Activated CD8-positive, alpha-beta memory T cell treated with anti-CD3 and anti-CD28 coated beads, Interleukin-2, amount 50 U/mL, for 24 hours (primary cell): Measurements from ENCODE around the gene UPF2.
"Not testable (repeated sequence)": the region's sequence is repeated elsewhere in the genome, so short reads cannot be mapped to it uniquely, and the experiment has no call there.

Experiments used
- DNase-seq: peaks from one replicate; pipeline ENCODE4 v3.0.0-alpha.2; 2020; ENCODE audit errors: extremely low read depth

The UPF2 gene

GRCh38 chr10:11902646-11903045, 140.0 kb downstream of the UPF2 start:
- no peak for DNase-seq

- no peak for DNase-seq
Observed at GRCh38 chr10:11901833-11902475, 140.7 kb downstream of the UPF2 start.

- DNase-seq = no peak
Observed at GRCh38 chr10:11901454-11901832, 141.2 kb downstream of the UPF2 start.

GRCh38 chr10:11901036-11901301, 141.6 kb downstream of the UPF2 start:
- no peak for DNase-seq

- DNase-seq = no peak
Observed at GRCh38 chr10:11899067-11899876, 143.3 kb downstream of the UPF2 start.

- DNase-seq = no peak
Observed at GRCh38 chr10:11898372-11899066, 144.1 kb downstream of the UPF2 start.

- DNase-seq = no peak
Observed at GRCh38 chr10:11898033-11898371, 144.6 kb downstream of the UPF2 start.

- no peak for DNase-seq
Observed at GRCh38 chr10:11896549-11897200, 145.9 kb downstream of the UPF2 start.

- DNase-seq = no peak
Observed at GRCh38 chr10:11895598-11895997, 147.0 kb downstream of the UPF2 start.

GRCh38 chr10:11895108-11895466, 147.5 kb downstream of the UPF2 start:
- DNase-seq = no peak

GRCh38 chr10:11894381-11895107, 148.1 kb downstream of the UPF2 start:
- DNase-seq = no peak

- no peak for DNase-seq
Observed at GRCh38 chr10:11893749-11894278, 148.8 kb downstream of the UPF2 start.

GRCh38 chr10:11891776-11892486, 150.7 kb downstream of the UPF2 start:
- DNase-seq = no peak

GRCh38 chr10:11889263-11889662, 153.3 kb downstream of the UPF2 start:
- not testable (repeated sequence) for DNase-seq

GRCh38 chr10:11887381-11888227, 155.0 kb downstream of the UPF2 start:
- DNase-seq = no peak

GRCh38 chr10:11886851-11887250, 155.8 kb downstream of the UPF2 start:
- no peak for DNase-seq

- DNase-seq = no peak
Observed at GRCh38 chr10:11886138-11886474, 156.5 kb downstream of the UPF2 start.

- DNase-seq = no peak
Observed at GRCh38 chr10:11885437-11886137, 157.0 kb downstream of the UPF2 start.

- DNase-seq = no peak
Observed at GRCh38 chr10:11884706-11885423, 157.7 kb downstream of the UPF2 start.
